GM19438 (cell line): ENCODE results near the gene ASIC2.

Experiments
- ATAC-seq: cut with Tn5 transposase; IDR thresholded peaks from one replicate; pipeline ENCODE4 v1.9.1; 2021; ENCODE audit warnings: low read depth; ENCODE audit not compliant: unreplicated experiment

The ASIC2 gene

GRCh38 chr17:33121756-33122155 is 171.3 kb downstream of the ASIC2 start:
- no peak for ATAC-seq

DNA sequence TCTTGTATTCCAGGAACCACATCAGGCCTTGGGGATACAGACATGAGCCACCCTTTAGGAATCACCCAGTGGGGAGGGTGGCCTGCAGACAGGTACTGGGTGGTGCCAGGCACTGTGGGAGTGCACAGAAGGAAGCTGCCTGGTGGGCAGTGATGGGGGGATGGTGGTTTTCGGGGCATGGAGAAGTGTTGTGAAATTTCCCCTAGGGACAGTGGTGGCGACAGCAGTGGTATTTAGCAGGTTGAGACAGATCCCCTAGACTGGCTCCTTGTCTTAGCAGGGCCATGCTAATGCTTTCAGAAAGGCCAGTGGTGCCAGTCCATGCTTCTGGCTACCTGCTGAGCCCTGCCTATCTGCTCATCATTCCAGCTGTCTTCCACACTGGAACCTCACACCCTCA is 171.8 kb downstream of the ASIC2 start:
- ATAC-seq, result no peak

- ATAC-seq, result no peak
Observed at GRCh38 chr17:33120103-33120502, 173.0 kb downstream of the ASIC2 start.

GRCh38 chr17:33118391-33119075 is 174.6 kb downstream of the ASIC2 start:
- ATAC-seq, result no peak

DNA sequence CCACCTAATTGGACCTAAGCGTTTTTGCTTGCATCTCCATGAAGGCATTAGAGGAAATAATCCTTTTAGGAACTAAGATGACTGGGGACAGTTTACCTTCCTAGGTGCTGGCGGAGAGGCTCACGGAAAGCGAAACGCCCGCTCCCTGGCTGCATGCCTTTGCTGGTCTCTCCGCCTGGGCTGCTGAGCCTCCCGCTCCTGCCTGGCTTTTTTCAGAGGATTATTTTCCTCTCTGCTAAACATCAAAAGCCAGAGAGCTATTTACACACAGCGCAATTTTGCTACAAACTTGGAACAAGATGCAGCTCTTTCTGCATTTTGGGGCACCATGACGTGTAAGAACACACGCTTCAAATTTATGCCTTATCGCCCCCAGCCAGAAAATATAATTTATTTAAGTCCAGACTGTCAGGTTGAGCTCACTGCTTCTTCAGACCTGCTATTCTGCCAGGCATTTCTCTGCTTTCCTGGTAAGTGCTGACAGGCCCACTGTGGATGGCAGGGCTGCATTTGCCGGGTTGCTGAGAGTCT is 177.0 kb downstream of the ASIC2 start:
- no peak for ATAC-seq

DNA sequence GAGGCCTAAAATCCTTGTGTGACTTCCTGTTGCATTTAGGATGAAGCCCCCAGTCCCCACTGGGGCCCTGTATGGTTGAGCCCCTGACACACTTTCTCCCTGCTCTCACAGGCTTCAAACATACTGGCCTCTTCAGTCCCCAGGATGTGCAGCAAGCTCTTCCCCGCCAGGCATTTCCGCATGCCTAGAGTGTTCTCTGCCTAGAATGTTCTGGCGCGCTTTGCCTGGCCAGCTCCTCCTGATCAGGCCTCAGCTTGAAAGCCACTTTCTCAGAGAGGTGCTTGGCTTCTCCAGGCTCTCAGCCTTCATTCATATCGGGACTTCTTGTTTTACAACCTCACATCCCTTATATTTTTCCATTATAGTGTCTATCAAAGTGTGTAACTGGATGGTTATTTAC is 177.7 kb downstream of the ASIC2 start:
- no peak for ATAC-seq

- no peak for ATAC-seq
Observed at GRCh38 chr17:33113991-33114370, 179.1 kb downstream of the ASIC2 start.

DNA sequence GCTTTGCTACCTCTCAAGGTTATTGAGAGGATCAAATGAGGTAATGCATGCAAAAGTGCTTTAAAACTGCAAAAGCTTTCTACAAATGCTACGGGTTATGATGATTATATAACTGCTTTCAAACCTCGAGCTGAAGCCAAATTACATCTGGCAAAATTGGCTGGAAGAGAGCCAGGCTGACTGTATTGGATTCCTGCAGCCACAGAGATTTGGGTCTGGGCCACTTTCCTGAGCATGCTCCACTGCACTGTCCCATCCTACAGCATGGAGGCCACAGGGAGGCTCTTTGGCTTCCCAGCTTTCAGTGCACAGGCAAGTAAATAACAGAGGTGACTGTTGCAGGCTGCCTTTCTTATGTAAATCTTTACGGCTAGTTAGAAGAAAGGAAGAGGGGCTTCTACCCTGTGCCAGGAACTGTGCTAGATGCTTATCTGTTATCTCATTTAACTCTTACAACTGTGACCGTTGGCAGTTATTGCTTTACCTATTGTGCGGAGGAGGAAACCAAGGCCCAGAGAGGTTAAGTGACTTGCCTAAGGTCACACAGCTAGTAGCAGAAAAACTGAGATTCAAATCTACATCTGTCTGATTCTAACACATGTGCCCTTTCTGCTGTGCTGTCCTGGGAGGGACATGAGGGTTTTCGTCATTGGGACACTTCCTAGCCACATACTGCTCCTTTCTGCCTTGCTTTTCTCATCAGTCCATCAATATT is 179.7 kb downstream of the ASIC2 start:
- no peak for ATAC-seq

DNA sequence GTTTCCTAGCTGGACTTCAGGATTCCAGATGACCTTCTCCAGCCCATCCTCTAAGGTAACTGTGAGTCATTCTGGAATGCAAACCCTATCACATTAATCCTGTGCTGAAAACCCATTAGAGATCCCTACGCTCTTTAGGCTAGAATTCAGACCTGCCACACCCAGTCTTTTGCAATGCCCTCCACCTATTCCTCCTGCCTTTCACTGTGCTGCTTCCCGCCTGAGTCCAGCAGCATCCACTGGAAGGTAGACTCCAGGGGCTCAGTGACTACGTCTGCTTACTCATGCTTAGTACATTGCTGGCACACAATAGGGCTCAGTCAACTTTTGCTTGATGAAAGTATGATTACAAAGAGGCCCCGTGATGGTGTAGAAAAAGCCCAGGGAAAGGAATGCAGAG is 180.3 kb downstream of the ASIC2 start:
- no peak for ATAC-seq

- no peak for ATAC-seq
Observed at GRCh38 chr17:33109336-33110072, 183.6 kb downstream of the ASIC2 start.

GRCh38 chr17:33106525-33107165 is 186.4 kb downstream of the ASIC2 start:
- ATAC-seq, result no peak

DNA sequence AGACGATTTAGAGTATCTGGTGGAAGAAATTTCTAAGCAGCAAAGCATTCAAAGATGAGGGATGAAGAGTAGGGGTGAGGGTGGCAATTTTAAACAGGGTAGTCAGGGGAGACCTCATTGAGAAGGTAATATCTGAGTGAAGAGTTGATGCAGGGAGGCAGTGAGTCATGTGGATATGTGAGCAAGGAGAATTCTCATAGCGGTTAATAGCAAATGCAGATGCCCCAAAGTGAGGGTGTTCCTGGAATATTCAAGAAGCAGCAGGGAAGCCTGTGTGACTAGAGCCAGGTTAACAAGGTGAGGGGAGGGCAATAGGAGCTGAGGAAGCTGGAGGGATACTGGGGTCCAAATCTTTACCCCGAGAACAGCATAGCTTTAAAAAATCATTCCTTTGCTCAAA is 187.2 kb downstream of the ASIC2 start:
- no peak for ATAC-seq

- ATAC-seq, result no peak
Observed at GRCh38 chr17:33099906-33100305, 193.2 kb downstream of the ASIC2 start.

GRCh38 chr17:33099252-33099651 is 193.8 kb downstream of the ASIC2 start:
- no peak for ATAC-seq

GRCh38 chr17:33097411-33097810 is 195.7 kb downstream of the ASIC2 start:
- ATAC-seq, result no peak

GRCh38 chr17:33096161-33096560 is 196.9 kb downstream of the ASIC2 start:
- no peak for ATAC-seq

DNA sequence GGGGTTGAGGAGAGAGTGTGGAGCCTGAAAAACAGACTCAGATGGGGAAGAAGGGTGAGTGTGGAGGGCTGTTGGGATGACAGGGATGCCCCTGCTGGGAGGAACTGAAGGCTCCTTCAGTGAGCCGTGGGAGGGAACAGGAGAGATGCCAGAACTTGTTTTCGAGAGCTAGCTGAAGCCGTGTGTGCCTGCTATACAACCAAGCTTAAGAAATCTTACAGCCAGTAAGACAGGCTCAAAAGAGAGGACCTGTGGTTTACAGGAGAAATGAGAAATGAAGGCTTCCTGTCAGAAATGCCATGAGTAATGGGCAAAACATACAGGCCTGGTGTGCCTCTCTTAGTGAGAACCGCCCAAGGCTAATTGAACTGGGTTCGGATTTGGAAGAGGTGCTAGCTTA is 201.8 kb downstream of the ASIC2 start:
- no peak for ATAC-seq

GRCh38 chr17:33090806-33091205 is 202.3 kb downstream of the ASIC2 start:
- no peak for ATAC-seq

DNA sequence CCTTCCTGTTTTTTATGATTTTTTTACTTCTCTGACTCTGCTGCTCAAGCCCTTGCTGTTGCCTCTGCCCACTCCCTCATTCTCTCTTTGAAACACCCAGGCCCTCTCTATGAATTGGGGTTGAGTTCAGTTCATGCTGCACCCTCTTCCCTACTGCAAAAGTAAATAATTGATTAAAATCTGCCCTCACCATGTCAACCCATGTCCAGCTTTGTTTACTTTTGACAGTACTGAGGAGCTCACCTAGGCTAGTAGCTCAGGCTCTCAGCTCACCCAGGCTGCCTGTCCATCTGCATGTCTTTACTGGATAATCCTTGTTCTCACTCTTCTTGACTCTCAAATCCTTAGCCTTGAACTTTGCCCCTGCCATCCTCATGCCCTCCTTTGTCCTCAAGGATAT is 206.2 kb downstream of the ASIC2 start:
- no peak for ATAC-seq

- no peak for ATAC-seq
Observed at GRCh38 chr17:33086041-33086440, 207.1 kb downstream of the ASIC2 start.

DNA sequence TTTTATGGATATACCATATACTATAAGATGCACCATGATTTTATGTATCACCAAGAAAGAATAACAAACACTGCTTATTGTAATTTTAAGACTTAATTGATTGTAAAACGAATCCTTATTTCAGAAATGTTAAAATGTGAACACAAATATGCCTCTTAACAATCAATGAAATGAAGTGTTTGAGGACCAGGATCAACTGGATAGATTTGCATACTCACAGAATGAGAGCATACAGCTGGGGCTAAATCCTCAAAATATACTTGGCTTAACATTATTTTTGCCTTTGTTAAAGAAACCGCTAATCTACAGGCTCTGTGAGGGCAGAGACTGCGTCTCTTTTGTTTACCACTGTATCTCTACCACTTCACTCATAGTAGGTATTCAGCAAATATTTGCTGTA is 207.8 kb downstream of the ASIC2 start:
- no peak for ATAC-seq
